ENCODE data around the gene CYTL1.
A peak's percentile ranks its signal among the peaks of the same experiment; 100 is the strongest.

Gene CYTL1

GRCh38 chr4:4995103-4995907 is 24.0 kb downstream of the CYTL1 start:
- ATAC-seq = peak; percentile 70
- Mint-ChIP-seq H3K27me3 (peaks cover 50% of the 10 kb centered on the region), H3K36me3 (no peaks in the 10 kb centered on the region), H3K4me3 (no peak overlapping the region), H3K27ac (no peak overlapping the region), H3K4me1 (no peaks in the 10 kb centered on the region), H3K9me3 (no peaks in the 10 kb centered on the region)

GRCh38 chr4:4994312-4995097 is 24.8 kb downstream of the CYTL1 start:
- Mint-ChIP-seq H3K27me3 (peaks cover 42% of the 10 kb centered on the region), H3K27ac (no peak overlapping the region), H3K9me3 (no peaks in the 10 kb centered on the region), H3K4me1 (no peaks in the 10 kb centered on the region), H3K4me3 (no peak overlapping the region), H3K36me3 (no peaks in the 10 kb centered on the region)
- ATAC-seq = no peak

- H3K36me3 Mint-ChIP-seq = no peaks in the 10 kb centered on the region
- no peak for ATAC-seq
- no peak overlapping the region for H3K27ac Mint-ChIP-seq
- H3K9me3 Mint-ChIP-seq = no peaks in the 10 kb centered on the region
- H3K27me3 Mint-ChIP-seq = peaks cover 35% of the 10 kb centered on the region
- no peaks in the 10 kb centered on the region for H3K4me1 Mint-ChIP-seq
- H3K4me3 Mint-ChIP-seq = no peak overlapping the region
Measured at GRCh38 chr4:4992833-4993232, 26.4 kb downstream of the CYTL1 start.

- Mint-ChIP-seq H3K36me3 (no peaks in the 10 kb centered on the region), H3K9me3 (no peaks in the 10 kb centered on the region), H3K4me1 (no peaks in the 10 kb centered on the region), H3K27me3 (peaks cover 35% of the 10 kb centered on the region), H3K4me3 (no peak overlapping the region), H3K27ac (no peak overlapping the region)
- no peak for ATAC-seq
Measured at GRCh38 chr4:4991541-4992099, 27.6 kb downstream of the CYTL1 start.

- no peak overlapping the region for H3K4me3 Mint-ChIP-seq
- no peaks in the 10 kb centered on the region for H3K4me1 Mint-ChIP-seq
- peak; percentile 31 for ATAC-seq
- no peak overlapping the region for H3K27ac Mint-ChIP-seq
- H3K27me3 Mint-ChIP-seq = peaks cover 29% of the 10 kb centered on the region
- H3K9me3 Mint-ChIP-seq = no peaks in the 10 kb centered on the region
- no peaks in the 10 kb centered on the region for H3K36me3 Mint-ChIP-seq
Measured at GRCh38 chr4:4990857-4991540, 28.3 kb downstream of the CYTL1 start.

- no peak for ATAC-seq
- Mint-ChIP-seq H3K4me3 (no peak overlapping the region), H3K36me3 (no peaks in the 10 kb centered on the region), H3K4me1 (no peaks in the 10 kb centered on the region), H3K9me3 (no peaks in the 10 kb centered on the region), H3K27ac (no peak overlapping the region), H3K27me3 (peaks cover 26% of the 10 kb centered on the region)
Measured at GRCh38 chr4:4990329-4990728, 28.9 kb downstream of the CYTL1 start.

GRCh38 chr4:4989083-4989622 is 30.1 kb downstream of the CYTL1 start:
- Mint-ChIP-seq H3K36me3 (no peaks in the 10 kb centered on the region), H3K9me3 (no peaks in the 10 kb centered on the region), H3K4me3 (no peak overlapping the region), H3K27me3 (peaks cover 21% of the 10 kb centered on the region), H3K4me1 (no peaks in the 10 kb centered on the region), H3K27ac (no peak overlapping the region)
- no peak for ATAC-seq

- no peaks in the 10 kb centered on the region for H3K4me1 Mint-ChIP-seq
- no peaks in the 10 kb centered on the region for H3K36me3 Mint-ChIP-seq
- no peaks in the 10 kb centered on the region for H3K9me3 Mint-ChIP-seq
- no peak overlapping the region for H3K27ac Mint-ChIP-seq
- no peak for ATAC-seq
- peaks cover 7% of the 10 kb centered on the region for H3K27me3 Mint-ChIP-seq
- no peak overlapping the region for H3K4me3 Mint-ChIP-seq
Measured at GRCh38 chr4:4987656-4988055, 31.6 kb downstream of the CYTL1 start.

- Mint-ChIP-seq H3K4me3 (no peak overlapping the region), H3K9me3 (no peaks in the 10 kb centered on the region), H3K36me3 (no peaks in the 10 kb centered on the region), H3K4me1 (no peaks in the 10 kb centered on the region), H3K27me3 (peaks cover 7% of the 10 kb centered on the region), H3K27ac (no peak overlapping the region)
- ATAC-seq = no peak
Measured at GRCh38 chr4:4986841-4987240, 32.4 kb downstream of the CYTL1 start.

- no peak overlapping the region for H3K27ac Mint-ChIP-seq
- H3K36me3 Mint-ChIP-seq = no peaks in the 10 kb centered on the region
- no peak overlapping the region for H3K4me3 Mint-ChIP-seq
Measured at GRCh38 chr4:4985844-4986243, 33.4 kb downstream of the CYTL1 start.

GRCh38 chr4:4985036-4985435 is 34.2 kb downstream of the CYTL1 start:
- Mint-ChIP-seq H3K4me3 (no peak overlapping the region), H3K4me1 (no peaks in the 10 kb centered on the region), H3K9me3 (peaks cover 2% of the 10 kb centered on the region), H3K27me3 (peaks cover 7% of the 10 kb centered on the region), H3K27ac (no peak overlapping the region), H3K36me3 (no peaks in the 10 kb centered on the region)
- ATAC-seq = no peak

More at GRCh38 chr4:4985844-4986243, 33.4 kb downstream of the CYTL1 start:
- no peaks in the 10 kb centered on the region for H3K4me1 Mint-ChIP-seq
- ATAC-seq = no peak
- no peaks in the 10 kb centered on the region for H3K9me3 Mint-ChIP-seq
- peaks cover 7% of the 10 kb centered on the region for H3K27me3 Mint-ChIP-seq

- Mint-ChIP-seq H3K9me3 (peaks cover 6% of the 10 kb centered on the region), H3K36me3 (no peaks in the 10 kb centered on the region), H3K27me3 (peaks cover 7% of the 10 kb centered on the region), H3K4me3 (no peak overlapping the region), H3K27ac (no peak overlapping the region), H3K4me1 (no peaks in the 10 kb centered on the region)
- ATAC-seq = no peak
Measured at GRCh38 chr4:4984186-4984585, 35.1 kb downstream of the CYTL1 start.

- Mint-ChIP-seq H3K4me3 (no peak overlapping the region), H3K9me3 (peaks cover 11% of the 10 kb centered on the region), H3K36me3 (peaks cover 6% of the 10 kb centered on the region), H3K27ac (no peak overlapping the region), H3K4me1 (no peaks in the 10 kb centered on the region), H3K27me3 (peaks cover 7% of the 10 kb centered on the region)
- no peak for ATAC-seq
Measured at GRCh38 chr4:4981827-4982226, 37.4 kb downstream of the CYTL1 start.

GRCh38 chr4:4981427-4981826 is 37.8 kb downstream of the CYTL1 start:
- Mint-ChIP-seq H3K4me1 (no peaks in the 10 kb centered on the region), H3K4me3 (no peak overlapping the region), H3K27me3 (peaks cover 7% of the 10 kb centered on the region), H3K27ac (no peak overlapping the region), H3K36me3 (peaks cover 6% of the 10 kb centered on the region), H3K9me3 (peaks cover 11% of the 10 kb centered on the region)
- no peak for ATAC-seq
